HepG2 (cell line): Measurements from ENCODE around the gene PUM1. TPM values are rescaled to one million over a fixed set of nuclear protein-coding genes. Genes with fewer than 3 reads are reported as not detected.

Experiments used
- ATAC-seq: fragments of 200-7000 bp; cut with Tn5 transposase; 3 replicates; pipeline ENCODE4 v1.9.1; 2020; ENCODE audit warnings: mild to moderate bottlenecking, moderate library complexity
- Bru-seq: library from RNA; stranded (reverse); fragments of 400-500 nt; gene quantifications from one replicate; lab custom pipeline; 2021; lab: Mats Ljungman, UMichigan
- BruChase-seq, 2 experiments: library from RNA; stranded (reverse); fragments of 400-500 nt; gene quantifications; one replicate each; lab custom pipeline; 2021; lab: Mats Ljungman, UMichigan
- BruUV-seq: library from RNA; stranded (reverse); fragments of 400-500 nt; replicated peaks from 2 replicates; lab custom pipeline; 2021; lab: Mats Ljungman, UMichigan
- CTCF ChIA-PET: fragments of 300-600 bp; formaldehyde crosslinking; extraction: SDS; loops from one replicate; lab custom pipeline; 2021; ENCODE audit warnings: low total read pairs, inconsistent platforms, low intra/inter-chr PET ratio; lab: Yijun Ruan, JAX
- POLR2A ChIA-PET: fragments of 350-600 bp; sonication (Branson Sonifier 250); formaldehyde crosslinking; loops from one replicate; lab custom pipeline; 2020; ENCODE audit warnings: antibody characterized with exemption, inconsistent platforms; lab: Yijun Ruan, JAX
- DNase-seq: peaks from one replicate; pipeline ENCODE4 v3.0.0-alpha.2; 2015; ENCODE audit warnings: low spot score
- FAIRE-seq: peaks from 3 replicates; lab custom pipeline; 2011; peaks lifted over from hg19 to GRCh38; lab: Jason Lieb, UNC
- H2AFZ ChIP-seq: one replicate; pipeline ENCODE4 v1.6.1; 2011; ENCODE audit warnings: low read length, inconsistent platforms
- H3K27ac ChIP-seq: fragments of 300-600 bp; 3 replicates; pipeline ENCODE4 v1.8.0; 2011; ENCODE audit warnings: mixed run types, mild to moderate bottlenecking, mixed read lengths, low read length, inconsistent platforms; ENCODE audit not compliant: insufficient read depth; ENCODE audit errors: extremely low read length
- H3K27me3 ChIP-seq, 2 experiments: fragments of 200-600 bp in 1 of 2; 2 replicates in 1 of 2; 3 replicates in 1 of 2; pipeline versions ENCODE4 v1.6.0 to v1.8.0; 2011; ENCODE audit warnings: low read length in 2 of 2, mild to moderate bottlenecking in 2 of 2, moderate library complexity in 2 of 2, inconsistent platforms in 1 of 2; ENCODE audit not compliant: insufficient read depth in 2 of 2, control insufficient read depth in 1 of 2
- H3K36me3 ChIP-seq, 2 experiments: fragments of 200-600 bp in 1 of 2; replicated peaks in 1 of 2; 2 replicates in 1 of 2; 3 replicates in 1 of 2; pipeline versions ENCODE4 v1.5.1 to v1.8.0; 2011; ENCODE audit warnings: low read length in 2 of 2, inconsistent platforms in 1 of 2; ENCODE audit not compliant: insufficient read depth in 2 of 2, control insufficient read depth in 1 of 2
- H3K4me1 ChIP-seq: 2 replicates; pipeline ENCODE4 v1.5.1; 2012; ENCODE audit warnings: low read length, inconsistent platforms; ENCODE audit not compliant: insufficient read depth
- H3K4me2 ChIP-seq: 2 replicates; pipeline ENCODE4 v1.6.0; 2011; ENCODE audit warnings: low read depth, low read length, inconsistent platforms
- H3K4me3 ChIP-seq, 3 experiments: fragments of 200-600 bp in 1 of 3; sonication (generic), shearing (Covaris generic) in 1 of 3; replicated peaks in 1 of 3; 2 replicates each; pipeline ENCODE4 v1.5.1; 2011 to 2016; ENCODE audit warnings: low read length in 3 of 3, inconsistent platforms in 2 of 3, low read depth in 2 of 3, mild to moderate bottlenecking in 2 of 3, control low read depth in 1 of 3, mixed read lengths in 1 of 3; ENCODE audit not compliant: insufficient read depth in 1 of 3
- H3K79me2 ChIP-seq: one replicate; pipeline ENCODE4 v1.6.1; 2011; ENCODE audit warnings: low read length, inconsistent platforms; ENCODE audit not compliant: insufficient read depth
- H3K9ac ChIP-seq: 2 replicates; pipeline ENCODE4 v1.6.0; 2011; ENCODE audit warnings: mild to moderate bottlenecking, low read depth, low read length, inconsistent platforms; ENCODE audit not compliant: insufficient read depth
- H3K9me3 ChIP-seq: 2 replicates; pipeline ENCODE4 v1.5.1; 2012; ENCODE audit warnings: mild to moderate bottlenecking, low read length
- H4K20me1 ChIP-seq: 2 replicates; pipeline ENCODE4 v1.6.0; 2011; ENCODE audit warnings: inconsistent platforms, mild to moderate bottlenecking, low read length, moderate library complexity; ENCODE audit not compliant: insufficient read depth
- FOXO4 ChIP-seq: sonication (generic); formaldehyde crosslinking; conservative IDR thresholded peaks from 2 replicates; pipeline ENCODE4 v1.8.1; 2023; ENCODE audit warnings: missing genetic modification reagents
- ISL2 ChIP-seq: sonication (generic); formaldehyde crosslinking; IDR thresholded peaks from 2 replicates; pipeline ENCODE4 v1.5.0; 2020; ENCODE audit warnings: missing genetic modification reagents
- MEIS2 ChIP-seq: sonication (generic); formaldehyde crosslinking; IDR thresholded peaks from 2 replicates; pipeline ENCODE4 v1.9.0; 2021; ENCODE audit warnings: mild to moderate bottlenecking, missing genetic modification reagents
- ZNF446 ChIP-seq: sonication (generic); formaldehyde crosslinking; IDR thresholded peaks from 2 replicates; pipeline ENCODE4 v1.5.0; 2020; ENCODE audit warnings: mild to moderate bottlenecking, missing genetic modification reagents
- ZNF761 ChIP-seq: sonication (generic); formaldehyde crosslinking; conservative IDR thresholded peaks from 2 replicates; pipeline ENCODE4 v1.4.0; 2020; ENCODE audit warnings: mild to moderate bottlenecking, missing genetic modification reagents
- WGBS: methylation state at CpG from one replicate; pipeline ENCODE4 v1.1.6; 2017; ENCODE audit warnings: low lambda C conversion rate; 5-methylcytosine and 5-hydroxymethylcytosine counted together
- in situ Hi-C: cut with HindIII; loops from 2 replicates; pipeline ENCODE4 v1.10.0; 2017; ENCODE audit warnings: low pct_unique_long_range_greater_than_20kb; ENCODE audit not compliant: extremely low pct_ligation_motif_present
- intact Hi-C: fragments of 100-400 bp; cut with micrococcal nuclease; formaldehyde crosslinking; loops from one replicate; pipeline ENCODE4 v1.10.0; 2022; ENCODE audit not compliant: unreplicated experiment
- long read RNA-seq, 2 experiments: library from RNA in 1 of 2; library from polyadenylated mRNA in 1 of 2; stranded (forward) in 1 of 2; unstranded in 1 of 2; transcript quantifications; one replicate each; pipeline ENCODE4 v2.0.0, GENCODE V29; 2019 to 2022
- polyA minus RNA-seq, 3 experiments: library from RNA; depleted of rRNA, polyadenylated mRNA; stranded (reverse); fragments of >200 nt; gene quantifications; 2 replicates each; pipeline ENCODE4 v1.2.3, GENCODE V29; 2011; ENCODE audit warnings: low replicate concordance in 1 of 3
- polyA plus RNA-seq, 8 experiments: library from polyadenylated mRNA; depleted of rRNA in 3 of 8; stranded (reverse) in 7 of 8; unstranded in 1 of 8; fragments of >200 nt; fragmentation: Illumina TruSeq in 4 of 8; extraction: Trizol in 4 of 8; gene quantifications; 2 replicates each; pipeline versions ENCODE4 v1.2.1 to v1.2.3, GENCODE V29; 2011 to 2016; ENCODE audit warnings: low read depth in 4 of 8, missing spikeins in 1 of 8, mixed read lengths in 1 of 8; ENCODE audit not compliant: insufficient read depth in 1 of 8
- total RNA-seq, 5 experiments: library from RNA; depleted of rRNA; stranded (reverse); fragments of >200 nt; fragmentation: Illumina TruSeq; extraction: Trizol; gene quantifications; 2 replicates each; pipeline ENCODE4 v1.2.3, GENCODE V29; 2016; ENCODE audit warnings: low read depth in 1 of 5
- TF ChIP-seq, protein P1 (sequence below): IDR thresholded peaks from 2 replicates; pipeline ENCODE4 v1.6.1; 2012; ENCODE audit warnings: low read length, improper control_type of control experiment

PUM1 gene, protein sequence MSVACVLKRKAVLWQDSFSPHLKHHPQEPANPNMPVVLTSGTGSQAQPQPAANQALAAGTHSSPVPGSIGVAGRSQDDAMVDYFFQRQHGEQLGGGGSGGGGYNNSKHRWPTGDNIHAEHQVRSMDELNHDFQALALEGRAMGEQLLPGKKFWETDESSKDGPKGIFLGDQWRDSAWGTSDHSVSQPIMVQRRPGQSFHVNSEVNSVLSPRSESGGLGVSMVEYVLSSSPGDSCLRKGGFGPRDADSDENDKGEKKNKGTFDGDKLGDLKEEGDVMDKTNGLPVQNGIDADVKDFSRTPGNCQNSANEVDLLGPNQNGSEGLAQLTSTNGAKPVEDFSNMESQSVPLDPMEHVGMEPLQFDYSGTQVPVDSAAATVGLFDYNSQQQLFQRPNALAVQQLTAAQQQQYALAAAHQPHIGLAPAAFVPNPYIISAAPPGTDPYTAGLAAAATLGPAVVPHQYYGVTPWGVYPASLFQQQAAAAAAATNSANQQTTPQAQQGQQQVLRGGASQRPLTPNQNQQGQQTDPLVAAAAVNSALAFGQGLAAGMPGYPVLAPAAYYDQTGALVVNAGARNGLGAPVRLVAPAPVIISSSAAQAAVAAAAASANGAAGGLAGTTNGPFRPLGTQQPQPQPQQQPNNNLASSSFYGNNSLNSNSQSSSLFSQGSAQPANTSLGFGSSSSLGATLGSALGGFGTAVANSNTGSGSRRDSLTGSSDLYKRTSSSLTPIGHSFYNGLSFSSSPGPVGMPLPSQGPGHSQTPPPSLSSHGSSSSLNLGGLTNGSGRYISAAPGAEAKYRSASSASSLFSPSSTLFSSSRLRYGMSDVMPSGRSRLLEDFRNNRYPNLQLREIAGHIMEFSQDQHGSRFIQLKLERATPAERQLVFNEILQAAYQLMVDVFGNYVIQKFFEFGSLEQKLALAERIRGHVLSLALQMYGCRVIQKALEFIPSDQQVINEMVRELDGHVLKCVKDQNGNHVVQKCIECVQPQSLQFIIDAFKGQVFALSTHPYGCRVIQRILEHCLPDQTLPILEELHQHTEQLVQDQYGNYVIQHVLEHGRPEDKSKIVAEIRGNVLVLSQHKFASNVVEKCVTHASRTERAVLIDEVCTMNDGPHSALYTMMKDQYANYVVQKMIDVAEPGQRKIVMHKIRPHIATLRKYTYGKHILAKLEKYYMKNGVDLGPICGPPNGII
- total RNA-seq (2016; rRNA removed; fragmentation: Illumina TruSeq; extraction: Trizol) = 64.7 and 84.6 TPM in 2 replicates
- total RNA-seq (2016; cell fraction: cytosol; rRNA removed; fragmentation: Illumina TruSeq; extraction: Trizol; ENCODE audit: low read depth) = 68.9 and 70.1 TPM in 2 replicates
- total RNA-seq (2016; cell fraction: insoluble cytoplasmic fraction; rRNA removed; fragmentation: Illumina TruSeq; extraction: Trizol) = 57.0 and 74.5 TPM in 2 replicates
- total RNA-seq (2016; cell fraction: membrane; rRNA removed; fragmentation: Illumina TruSeq; extraction: Trizol) = 30.6 and 37.0 TPM in 2 replicates
- 99.1 and 105 TPM in 2 replicates for total RNA-seq (2016; cell fraction: nucleus; rRNA removed; fragmentation: Illumina TruSeq; extraction: Trizol)
- 91.0 and 95.0 TPM in 2 replicates for polyA plus RNA-seq (2011; rRNA removed)
- polyA plus RNA-seq (2011; cell fraction: cytosol; rRNA removed) = 98.1 and 107 TPM in 2 replicates
- polyA plus RNA-seq (2011; cell fraction: nucleus; rRNA removed) = 116 and 134 TPM in 2 replicates
- 83.5 and 85.2 TPM in 2 replicates for polyA plus RNA-seq (2012)
- polyA plus RNA-seq (2016; cell fraction: cytosol; fragmentation: Illumina TruSeq; extraction: Trizol; ENCODE audit: low read depth) = 1.5 and 2.0 TPM in 2 replicates
- 53.8 and 55.5 TPM in 2 replicates for polyA plus RNA-seq (2016; cell fraction: insoluble cytoplasmic fraction; fragmentation: Illumina TruSeq; extraction: Trizol; ENCODE audit: low read depth)
- 6.6 and 7.3 TPM in 2 replicates for polyA plus RNA-seq (2016; cell fraction: membrane; fragmentation: Illumina TruSeq; extraction: Trizol; ENCODE audit: low read depth)
- 59.9 and 64.4 TPM in 2 replicates for polyA plus RNA-seq (2016; cell fraction: nucleus; fragmentation: Illumina TruSeq; extraction: Trizol; ENCODE audit: insufficient read depth, low read depth)
- 428 and 564 TPM in 2 replicates for polyA minus RNA-seq (2011; rRNA and poly(A)+ RNA removed; ENCODE audit: low replicate concordance)
- polyA minus RNA-seq (2011; cell fraction: cytosol; rRNA and poly(A)+ RNA removed) = 112 and 124 TPM in 2 replicates
- 187 and 190 TPM in 2 replicates for polyA minus RNA-seq (2011; cell fraction: nucleus; rRNA and poly(A)+ RNA removed)
- percentile 96 among the genes with signal in this experiment for Bru-seq, nascent RNA
- percentile 91 among the genes with signal in this experiment for BruChase-seq, experiment 1, labeled RNA remaining after a 6-hour chase
- BruChase-seq, experiment 2, labeled RNA remaining after a 2-hour chase = percentile 92 among the genes with signal in this experiment
- long read RNA-seq, experiment 1, full-length matches to known transcripts = 1 of 34 reads
- long read RNA-seq, experiment 1, partial matches to known transcripts = 13 of 34 reads
- long read RNA-seq, experiment 1, other reads (novel, unspliced or antisense) = 20 of 34 reads
- long read RNA-seq, experiment 2, full-length matches to known transcripts = 1 of 101 reads
- long read RNA-seq, experiment 2, partial matches to known transcripts = 6 of 101 reads
- long read RNA-seq, experiment 2, other reads (novel, unspliced or antisense) = 94 of 101 reads

DNA sequence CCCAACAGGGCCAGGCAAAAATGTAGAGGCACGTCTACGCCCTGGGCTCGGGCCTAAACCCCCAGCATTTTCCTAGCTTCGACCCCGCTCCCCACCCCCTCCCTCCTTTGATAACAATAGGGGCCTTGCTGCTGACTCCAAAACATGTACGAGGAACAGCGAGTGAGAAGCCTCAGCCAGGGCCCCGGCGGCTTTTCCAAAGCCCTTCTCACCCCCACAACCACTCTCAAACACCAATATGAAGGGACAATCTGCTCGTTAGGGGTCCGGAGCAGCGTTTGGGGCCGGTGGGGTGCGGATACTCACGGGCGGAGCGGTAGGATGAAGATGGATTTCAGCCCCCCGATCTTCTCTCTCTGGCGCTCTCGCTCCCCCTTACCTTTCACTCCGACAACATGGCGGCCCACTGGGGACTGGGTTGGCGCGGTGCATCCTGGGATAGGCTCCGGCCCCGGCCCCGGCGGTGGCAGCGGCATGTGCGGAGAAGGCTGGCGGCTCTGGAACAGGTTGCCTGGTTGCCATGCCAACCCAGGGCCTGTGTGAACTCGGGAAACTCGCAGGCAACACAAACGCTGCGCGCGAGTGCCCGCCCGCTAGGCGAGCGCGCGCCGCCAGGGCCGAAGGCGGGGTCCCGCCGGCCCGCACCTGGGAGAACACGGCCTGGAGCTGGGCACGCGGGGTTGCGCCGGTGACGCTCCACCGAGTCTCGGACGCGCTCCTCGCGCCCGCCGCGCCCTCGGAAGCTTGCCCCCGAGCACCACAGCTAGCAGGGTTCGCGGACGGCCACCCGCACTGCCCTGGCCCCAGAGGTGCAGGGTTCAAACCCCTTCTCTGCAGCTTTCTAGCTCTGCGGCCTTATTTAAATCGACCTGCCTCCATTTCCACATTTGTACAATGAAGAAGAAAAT lies at the start of gene PUM1:
Gene PUM1, minus strand, starts transcription at position 408 of the 908 bp plus-strand sequence. CDS start 6,151 bp downstream, outside the sequence.
- H3K27me3 ChIP-seq = no peaks in the 10 kb centered on the region; a peak in 1 of 5 replicates
- intact Hi-C loops = loop anchor here (10.0 kb wide), 1 partner anchor 89 kb away; no protein-coding TSS in a partner anchor
- under 1% methylated on average over 15 of the region's 72 CpGs for WGBS
- POLR2A ChIA-PET = interaction anchor here (0.6 to 2.7 kb wide), 13 partner anchors 9 to 231 kb away, joined by 3 to 15 read pairs (median 3); partner anchors contain the start of genes SNRNP40 and ZCCHC17
- FAIRE-seq (peak; percentile 28), ATAC-seq (peak; percentile 96), DNase-seq (peak; percentile 97)
- H3K36me3 ChIP-seq = peaks cover 0 to 2% of the 10 kb centered on the region in 2 experiments; a peak in 1 of 5 replicates
- H2AFZ ChIP-seq = peak within 1 kb of the TSS; percentile 62
- peaks cover 34% of the 10 kb centered on the region for H4K20me1 ChIP-seq
- H3K79me2 ChIP-seq = peaks cover 45% of the 10 kb centered on the region
- TSS peak; percentile 72 for BruUV-seq
- H3K4me2 ChIP-seq = peak within 1 kb of the TSS; percentile 84
- in situ Hi-C loops = no loop called here
- peak within 1 kb of the TSS; percentile 86 to 95 (median 88) for H3K4me3 ChIP-seq
- no peaks in the 10 kb centered on the region for H3K9me3 ChIP-seq
- CTCF ChIA-PET = no interaction called here
- H3K9ac ChIP-seq = peak within 1 kb of the TSS; percentile 99
- H3K27ac ChIP-seq = peak within 1 kb of the TSS; percentile 100
- peaks cover 48% of the 10 kb centered on the region for H3K4me1 ChIP-seq
- TF ChIP-seq ISL2 (peak; percentile 53; the same call in 1 of the 2 replicates), MEIS2 (CRISPR knock-in tag) (peak; percentile 63; the same call in 1 of the 2 replicates), FOXO4 (CRISPR knock-in tag) (no peak), ZNF761 (CRISPR knock-in tag) (no peak), ZNF446 (CRISPR knock-in tag) (peak; percentile 85; the same call in 1 of the 2 replicates)
- TF ChIP-seq, protein P1, sequence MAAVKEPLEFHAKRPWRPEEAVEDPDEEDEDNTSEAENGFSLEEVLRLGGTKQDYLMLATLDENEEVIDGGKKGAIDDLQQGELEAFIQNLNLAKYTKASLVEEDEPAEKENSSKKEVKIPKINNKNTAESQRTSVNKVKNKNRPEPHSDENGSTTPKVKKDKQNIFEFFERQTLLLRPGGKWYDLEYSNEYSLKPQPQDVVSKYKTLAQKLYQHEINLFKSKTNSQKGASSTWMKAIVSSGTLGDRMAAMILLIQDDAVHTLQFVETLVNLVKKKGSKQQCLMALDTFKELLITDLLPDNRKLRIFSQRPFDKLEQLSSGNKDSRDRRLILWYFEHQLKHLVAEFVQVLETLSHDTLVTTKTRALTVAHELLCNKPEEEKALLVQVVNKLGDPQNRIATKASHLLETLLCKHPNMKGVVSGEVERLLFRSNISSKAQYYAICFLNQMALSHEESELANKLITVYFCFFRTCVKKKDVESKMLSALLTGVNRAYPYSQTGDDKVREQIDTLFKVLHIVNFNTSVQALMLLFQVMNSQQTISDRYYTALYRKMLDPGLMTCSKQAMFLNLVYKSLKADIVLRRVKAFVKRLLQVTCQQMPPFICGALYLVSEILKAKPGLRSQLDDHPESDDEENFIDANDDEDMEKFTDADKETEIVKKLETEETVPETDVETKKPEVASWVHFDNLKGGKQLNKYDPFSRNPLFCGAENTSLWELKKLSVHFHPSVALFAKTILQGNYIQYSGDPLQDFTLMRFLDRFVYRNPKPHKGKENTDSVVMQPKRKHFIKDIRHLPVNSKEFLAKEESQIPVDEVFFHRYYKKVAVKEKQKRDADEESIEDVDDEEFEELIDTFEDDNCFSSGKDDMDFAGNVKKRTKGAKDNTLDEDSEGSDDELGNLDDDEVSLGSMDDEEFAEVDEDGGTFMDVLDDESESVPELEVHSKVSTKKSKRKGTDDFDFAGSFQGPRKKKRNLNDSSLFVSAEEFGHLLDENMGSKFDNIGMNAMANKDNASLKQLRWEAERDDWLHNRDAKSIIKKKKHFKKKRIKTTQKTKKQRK = no peak
